ENCODE results near the gene VCX2.
"Not testable (repeated sequence)": the region's sequence is repeated elsewhere in the genome, so short reads cannot be mapped to it uniquely, and the experiment has no call there.

The VCX2 gene

GRCh38 chrX:8191022-8191421 lies 20.0 kb upstream of the VCX2 start:
- TF ChIP-seq CTCF (conservative IDR thresholded peaks at IDR 0.05; ENCODE audit: low read depth, low read length), result no peak

DNA sequence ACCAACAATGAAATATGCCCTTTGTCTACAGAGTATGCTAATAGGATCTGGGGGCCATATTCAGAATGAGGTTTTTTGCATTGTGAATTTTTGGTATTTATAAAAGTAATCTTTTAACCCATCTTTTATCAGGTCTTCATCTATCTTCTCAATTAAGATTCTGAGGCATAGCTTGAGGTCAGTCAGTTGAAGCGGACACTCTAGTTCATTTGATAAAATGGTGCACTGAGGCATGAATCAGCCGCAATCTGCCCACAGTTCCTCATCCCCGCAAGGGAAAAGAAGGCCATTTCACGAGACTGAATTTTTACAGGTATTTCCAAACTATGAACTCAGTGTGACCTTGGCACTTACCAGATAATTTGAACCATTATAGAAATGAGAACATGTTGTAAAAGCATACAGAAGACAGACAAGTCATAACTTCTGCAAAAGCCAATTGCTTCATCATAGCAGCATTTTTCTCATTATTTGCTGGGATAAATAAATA lies 19.3 kb upstream of the VCX2 start:
- no peak for DNase-seq (ENCODE audit: low read depth)
- TF ChIP-seq CTCF (conservative IDR thresholded peaks at IDR 0.05; ENCODE audit: low read depth, low read length), result no peak

More at GRCh38 chrX:8191022-8191421, 20.0 kb upstream of the VCX2 start:
- H3K4me3 ChIP-seq (ENCODE audit: low read length), result no peak overlapping the region
- DNase-seq (ENCODE audit: low read depth), result no peak

DNA sequence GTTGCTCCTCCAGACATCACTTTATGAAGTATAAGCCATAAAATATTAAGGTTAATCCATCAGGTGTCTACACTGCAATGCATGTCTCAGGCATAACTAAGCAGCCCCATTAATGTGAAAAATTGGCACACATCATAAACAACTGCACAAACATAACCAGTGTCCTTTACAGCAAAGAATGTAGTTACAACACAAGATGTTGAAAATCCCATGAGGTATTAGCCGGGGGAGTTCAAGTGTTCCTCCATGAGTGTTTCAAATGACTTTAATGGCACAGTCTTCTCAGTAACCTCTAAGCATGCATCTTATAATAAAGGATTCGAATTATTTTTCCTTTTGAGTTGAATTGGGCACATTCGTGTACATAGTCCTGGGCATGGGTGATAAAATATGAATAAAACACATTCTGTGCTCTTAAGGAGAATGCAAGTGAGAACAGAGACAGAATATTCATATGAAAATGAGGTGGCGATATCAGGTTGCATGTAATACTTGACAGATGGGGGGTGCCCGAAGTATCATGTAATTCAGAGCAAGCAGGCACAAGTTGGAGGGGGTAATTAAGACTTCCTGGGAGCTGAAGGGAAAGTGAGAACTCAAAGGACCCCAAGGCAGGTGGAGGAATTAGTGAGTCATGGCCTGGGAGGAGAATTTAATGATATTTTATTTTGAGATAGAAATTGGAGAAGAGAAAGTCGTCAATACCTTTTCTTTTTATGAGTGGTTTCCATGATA lies 18.2 kb upstream of the VCX2 start:
- H3K4me3 ChIP-seq (ENCODE audit: low read length), result no peak overlapping the region
- no peak for DNase-seq (ENCODE audit: low read depth)
- no peak for TF ChIP-seq CTCF (conservative IDR thresholded peaks at IDR 0.05; ENCODE audit: low read depth, low read length)

More for the DNA sequence above, 19.3 kb upstream of the VCX2 start:
- no peak overlapping the region for H3K4me3 ChIP-seq (ENCODE audit: low read length)

GRCh38 chrX:8183346-8183745 lies 12.3 kb upstream of the VCX2 start:
- TF ChIP-seq CTCF (conservative IDR thresholded peaks at IDR 0.05; ENCODE audit: low read depth, low read length), result no peak
- DNase-seq (ENCODE audit: low read depth), result no peak
- H3K4me3 ChIP-seq (ENCODE audit: low read length), result no peak overlapping the region

DNA sequence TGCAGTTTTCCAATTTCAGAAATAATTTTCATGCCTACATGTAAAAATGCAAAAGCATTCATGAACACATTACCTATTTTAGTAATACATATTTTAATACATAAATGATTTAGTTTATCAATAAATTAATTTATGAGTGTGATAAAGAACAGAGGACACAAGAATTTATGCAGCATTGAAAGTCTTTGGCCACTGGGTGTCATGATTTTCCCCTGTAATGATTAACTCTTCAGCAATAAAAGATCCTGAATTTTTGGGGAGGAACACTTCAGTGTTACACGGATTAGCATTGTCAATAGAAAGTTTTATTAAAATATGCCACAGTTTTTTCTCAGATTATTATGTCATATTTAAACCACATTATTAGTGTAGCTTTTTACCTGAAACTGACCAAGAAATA lies 8.6 kb upstream of the VCX2 start:
- peak; percentile 33 for TF ChIP-seq CTCF (conservative IDR thresholded peaks at IDR 0.05; ENCODE audit: low read depth, low read length)
- H3K4me3 ChIP-seq (ENCODE audit: low read length), result no peak overlapping the region
- DNase-seq (ENCODE audit: low read depth), result no peak

- DNase-seq (ENCODE audit: low read depth); H3K4me3 ChIP-seq (ENCODE audit: low read length): not testable (repeated sequence)
Observed at GRCh38 chrX:8154011-8154410, 17.1 kb downstream of the VCX2 start.

- TF ChIP-seq CTCF (conservative IDR thresholded peaks at IDR 0.05; ENCODE audit: low read depth, low read length), result no peak
- H3K4me3 ChIP-seq (ENCODE audit: low read length), result no peak overlapping the region
- peak; percentile 84 for DNase-seq (ENCODE audit: low read depth)
Observed at GRCh38 chrX:8147226-8147625, 23.8 kb downstream of the VCX2 start.
